ENCODE data around the gene PSKH1.
A peak's percentile ranks its signal among the peaks of the same experiment; 100 is the strongest.

PSKH1 gene

GRCh38 chr16:67975321-67976105 is 82.5 kb downstream of the PSKH1 start:
- TF ChIP-seq CTCF (IDR thresholded peaks at IDR 0.05; ENCODE audit: control extremely low read depth, extremely low read depth, low read depth, missing control alignments): no peak
- peak; percentile 60 for DNase-seq (ENCODE audit: extremely low spot score)
- POLR2A ChIA-PET: no interaction called here
- CTCF ChIA-PET: interaction anchor here (1.2 to 3.9 kb wide), 4 partner anchors 10 to 18 kb away, joined by 3 to 21 read pairs (median 5); no protein-coding TSS in a partner anchor

GRCh38 chr16:67976205-67976604 is 83.2 kb downstream of the PSKH1 start:
- ChIA-PET CTCF (interaction anchor here (1.7 to 3.9 kb wide), 3 partner anchors 10 to 17 kb away, joined by 3 to 21 read pairs (median 6); no protein-coding TSS in a partner anchor), POLR2A (no interaction called here)
- no peak for TF ChIP-seq CTCF (IDR thresholded peaks at IDR 0.05; ENCODE audit: control extremely low read depth, extremely low read depth, low read depth, missing control alignments)
- no peak for DNase-seq (ENCODE audit: extremely low spot score)

- DNase-seq (ENCODE audit: extremely low spot score): no peak
- ChIA-PET CTCF (interaction anchor here (1.0 to 3.9 kb wide), 6 partner anchors 10 to 162 kb away, joined by 3 to 21 read pairs (median 4); no protein-coding TSS in a partner anchor), POLR2A (no interaction called here)
- no peak for TF ChIP-seq CTCF (IDR thresholded peaks at IDR 0.05; ENCODE audit: control extremely low read depth, extremely low read depth, low read depth, missing control alignments)
These were observed 84.0 kb downstream of the PSKH1 start for GRCh38 chr16:67977005-67977404.

- TF ChIP-seq CTCF (IDR thresholded peaks at IDR 0.05; ENCODE audit: control extremely low read depth, extremely low read depth, low read depth, missing control alignments): no peak
- no peak for DNase-seq (ENCODE audit: extremely low spot score)
- POLR2A ChIA-PET: no interaction called here
- CTCF ChIA-PET: interaction anchor here (0.9 to 3.9 kb wide), 7 partner anchors 9 to 162 kb away, joined by 3 to 21 read pairs (median 3); no protein-coding TSS in a partner anchor
These were observed 84.6 kb downstream of the PSKH1 start for GRCh38 chr16:67977469-67978227.

All from GM10248 (cell line).